GM12864 (cell line): ENCODE measurements around the gene CCDC137.
A peak's percentile ranks its signal among the peaks of the same experiment; 100 is the strongest.

ENCODE experiments used
- DNase-seq: peaks from one replicate; pipeline ENCODE4 v3.0.0-alpha.2; 2011; ENCODE audit warnings: low read depth
- H3K4me3 ChIP-seq: 2 replicates; pipeline ENCODE4 v1.5.1; 2011; ENCODE audit warnings: mild to moderate bottlenecking, low read depth, low read length, control low read depth
- TF ChIP-seq, protein P1 (sequence below): IDR thresholded peaks from 2 replicates; pipeline ENCODE4 v1.5.1; 2011; ENCODE audit warnings: low read depth, mild to moderate bottlenecking, moderate library complexity, low read length, control low read depth, inconsistent platforms; ENCODE audit errors: missing control alignments

CCDC137 gene

GRCh38 chr17:81695211-81695610 is 28.7 kb downstream of the CCDC137 start:
- TF ChIP-seq, protein P1, sequence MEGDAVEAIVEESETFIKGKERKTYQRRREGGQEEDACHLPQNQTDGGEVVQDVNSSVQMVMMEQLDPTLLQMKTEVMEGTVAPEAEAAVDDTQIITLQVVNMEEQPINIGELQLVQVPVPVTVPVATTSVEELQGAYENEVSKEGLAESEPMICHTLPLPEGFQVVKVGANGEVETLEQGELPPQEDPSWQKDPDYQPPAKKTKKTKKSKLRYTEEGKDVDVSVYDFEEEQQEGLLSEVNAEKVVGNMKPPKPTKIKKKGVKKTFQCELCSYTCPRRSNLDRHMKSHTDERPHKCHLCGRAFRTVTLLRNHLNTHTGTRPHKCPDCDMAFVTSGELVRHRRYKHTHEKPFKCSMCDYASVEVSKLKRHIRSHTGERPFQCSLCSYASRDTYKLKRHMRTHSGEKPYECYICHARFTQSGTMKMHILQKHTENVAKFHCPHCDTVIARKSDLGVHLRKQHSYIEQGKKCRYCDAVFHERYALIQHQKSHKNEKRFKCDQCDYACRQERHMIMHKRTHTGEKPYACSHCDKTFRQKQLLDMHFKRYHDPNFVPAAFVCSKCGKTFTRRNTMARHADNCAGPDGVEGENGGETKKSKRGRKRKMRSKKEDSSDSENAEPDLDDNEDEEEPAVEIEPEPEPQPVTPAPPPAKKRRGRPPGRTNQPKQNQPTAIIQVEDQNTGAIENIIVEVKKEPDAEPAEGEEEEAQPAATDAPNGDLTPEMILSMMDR: no peak
- no peak overlapping the region for H3K4me3 ChIP-seq
- DNase-seq: no peak

DNA sequence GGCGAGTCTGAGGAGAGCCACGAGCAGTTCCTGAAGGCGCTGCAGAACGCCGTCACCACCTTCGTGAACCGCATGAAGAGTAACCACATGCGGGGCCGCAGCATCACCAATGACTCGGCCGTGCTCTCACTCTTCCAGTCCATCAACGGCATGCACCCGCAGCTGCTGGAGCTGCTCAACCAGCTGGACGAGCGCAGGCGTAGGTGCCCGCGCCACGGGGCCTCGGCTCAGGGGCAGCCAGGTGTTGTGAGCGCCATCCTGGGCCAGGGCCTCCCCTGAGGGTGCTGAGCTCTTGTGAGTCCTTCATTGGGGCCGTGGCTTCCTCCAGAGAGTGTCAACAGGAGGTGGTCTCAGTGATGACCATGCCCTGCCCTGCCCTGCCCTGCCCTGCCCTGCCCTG is 29.3 kb downstream of the CCDC137 start:
- TF ChIP-seq, protein P1: no peak
- H3K4me3 ChIP-seq: no peak overlapping the region
- no peak for DNase-seq

DNA sequence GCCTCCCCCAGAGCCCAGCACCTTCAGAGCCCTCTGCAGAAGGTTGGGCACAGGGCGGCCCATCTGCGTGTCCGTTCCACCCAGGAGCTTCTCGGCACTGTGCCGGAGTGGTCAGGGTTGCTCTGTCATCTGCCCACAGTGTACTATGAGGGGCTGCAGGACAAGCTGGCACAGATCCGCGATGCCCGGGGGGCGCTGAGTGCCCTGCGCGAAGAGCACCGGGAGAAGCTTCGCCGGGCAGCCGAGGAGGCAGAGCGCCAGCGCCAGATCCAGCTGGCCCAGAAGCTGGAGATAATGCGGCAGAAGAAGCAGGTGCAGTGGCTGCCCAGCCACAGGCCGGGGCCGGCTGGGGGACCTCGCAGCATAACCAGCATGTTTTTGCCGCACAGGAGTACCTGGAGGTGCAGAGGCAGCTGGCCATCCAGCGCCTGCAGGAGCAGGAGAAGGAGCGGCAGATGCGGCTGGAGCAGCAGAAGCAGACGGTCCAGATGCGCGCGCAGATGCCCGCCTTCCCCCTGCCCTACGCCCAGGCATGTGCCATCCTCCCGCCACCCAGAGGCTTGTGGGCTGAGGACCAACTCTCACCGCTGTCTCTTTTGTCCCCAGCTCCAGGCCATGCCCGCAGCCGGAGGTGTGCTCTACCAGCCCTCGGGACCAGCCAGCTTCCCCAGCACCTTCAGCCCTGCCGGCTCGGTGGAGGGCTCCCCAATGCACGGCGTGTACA is 29.8 kb downstream of the CCDC137 start:
- DNase-seq: no peak
- no peak overlapping the region for H3K4me3 ChIP-seq
- TF ChIP-seq, protein P1: no peak

DNA sequence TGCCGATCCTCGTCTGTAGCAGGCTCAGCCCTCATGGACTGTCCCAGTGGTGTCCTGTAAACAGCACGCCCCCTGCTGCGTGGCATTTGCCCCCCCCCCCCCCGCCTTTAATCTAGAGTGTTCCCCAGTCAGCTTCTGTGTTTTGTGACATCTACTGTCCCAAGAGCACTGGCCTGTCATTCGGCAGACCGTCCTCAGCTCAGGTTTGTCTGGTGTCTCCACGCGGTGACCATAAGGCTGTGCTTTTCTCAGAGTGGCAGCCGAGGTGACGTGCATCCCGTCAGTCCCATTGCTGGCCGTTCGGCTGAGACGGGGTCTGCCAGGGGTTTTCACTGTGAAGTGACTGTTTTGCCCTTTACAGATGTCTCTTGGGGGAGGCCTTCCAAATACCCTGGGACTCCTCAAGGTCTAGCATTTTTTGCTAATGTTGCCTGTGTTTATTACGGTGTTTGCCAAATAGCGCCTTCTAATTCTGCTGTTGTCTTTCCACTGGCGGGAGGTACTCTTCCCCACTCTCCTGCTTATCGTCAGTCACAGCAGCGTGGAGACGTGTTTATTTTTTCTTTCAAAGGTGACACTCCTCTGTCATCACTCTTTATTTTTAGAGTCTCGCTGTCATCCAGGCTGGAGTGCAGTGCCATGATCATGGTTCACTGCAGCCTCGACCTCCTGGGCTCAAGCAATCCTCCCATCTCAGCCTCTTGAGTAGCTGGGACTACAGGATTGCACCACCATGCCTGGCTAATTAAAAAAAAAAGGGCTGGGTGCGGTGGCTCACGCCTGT is 30.9 kb downstream of the CCDC137 start:
- no peak overlapping the region for H3K4me3 ChIP-seq
- no peak for DNase-seq
- TF ChIP-seq, protein P1: no peak

DNA sequence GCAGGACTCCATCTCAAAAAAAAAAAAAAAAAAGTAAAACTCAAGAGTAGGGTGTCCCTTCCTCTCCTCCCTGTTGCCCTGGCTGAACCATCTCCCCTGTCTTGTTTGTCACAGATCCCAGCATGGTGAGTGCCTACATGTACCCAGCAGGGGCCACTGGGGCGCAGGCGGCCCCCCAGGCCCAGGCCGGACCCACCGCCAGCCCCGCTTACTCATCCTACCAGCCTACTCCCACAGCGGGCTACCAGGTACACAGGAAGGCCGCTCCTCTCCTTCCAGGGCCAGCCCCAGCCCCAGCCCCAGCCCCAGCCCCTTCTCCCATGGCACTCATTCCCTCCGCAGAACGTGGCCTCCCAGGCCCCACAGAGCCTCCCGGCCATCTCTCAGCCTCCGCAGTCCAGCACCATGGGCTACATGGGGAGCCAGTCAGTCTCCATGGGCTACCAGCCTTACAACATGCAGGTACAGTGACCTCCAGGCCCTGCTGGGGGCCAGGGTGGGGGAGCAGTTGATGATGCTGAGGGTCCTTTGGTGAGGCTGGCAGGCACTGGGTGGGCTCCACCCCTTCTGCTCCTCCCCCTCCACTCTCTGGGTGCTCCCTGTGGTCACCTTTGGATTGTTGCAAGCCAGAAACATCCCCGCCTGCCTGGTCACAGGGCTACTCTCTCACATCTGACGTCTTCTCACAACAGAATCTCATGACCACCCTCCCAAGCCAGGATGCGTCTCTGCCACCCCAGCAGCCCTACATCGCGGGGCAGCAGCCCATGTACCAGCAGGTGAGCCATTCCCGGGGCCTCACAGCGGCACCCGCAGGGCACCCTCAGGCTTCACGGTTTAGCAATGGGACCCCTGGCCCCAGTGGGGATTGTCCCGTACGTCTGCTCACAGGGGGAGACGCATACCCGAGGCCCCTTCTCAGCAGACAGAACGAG is 34.1 kb downstream of the CCDC137 start:
- no peak for DNase-seq
- no peak overlapping the region for H3K4me3 ChIP-seq

GRCh38 chr17:81701288-81702071 is 34.9 kb downstream of the CCDC137 start:
- DNase-seq: no peak

More for the DNA sequence above, 34.1 kb downstream of the CCDC137 start:
- TF ChIP-seq, protein P1: no peak

More at GRCh38 chr17:81701288-81702071, 34.9 kb downstream of the CCDC137 start:
- peak overlapping the region; percentile 81 for H3K4me3 ChIP-seq
- TF ChIP-seq, protein P1: no peak
